HepG2 (cell line): ENCODE data around the gene SPG7. TPM values are rescaled to one million over a fixed set of nuclear protein-coding genes. Genes with fewer than 3 reads are reported as not detected.

Source experiments
- CHCHD3 ChIP-seq: sonication (generic); formaldehyde crosslinking; IDR thresholded peaks from 2 replicates; pipeline ENCODE4 v1.8.0; 2022; ENCODE audit warnings: mild to moderate bottlenecking, missing genetic modification reagents, moderate library complexity
- ELF1 ChIP-seq: sonication (generic); formaldehyde crosslinking; IDR thresholded peaks from 2 replicates; pipeline ENCODE4 v1.4.0; 2020; ENCODE audit warnings: missing genetic modification reagents
- ELK4 ChIP-seq: sonication (generic); formaldehyde crosslinking; IDR thresholded peaks from 2 replicates; pipeline ENCODE4 v1.9.0; 2021; ENCODE audit warnings: missing genetic modification reagents, borderline replicate concordance
- FOXA1 ChIP-seq, 2 experiments: fragments of 450-650 bp in 1 of 2; sonication (generic) in 1 of 2; formaldehyde crosslinking in 1 of 2; IDR thresholded peaks; 2 replicates each; pipeline versions ENCODE4 v1.4.0 to v1.6.1; 2016 to 2020; ENCODE audit warnings: missing genetic modification reagents in 1 of 2
- HNRNPL ChIP-seq: fragments of 200-400 bp; formaldehyde crosslinking; IDR thresholded peaks from 2 replicates; pipeline ENCODE4 v1.6.1; 2017; ENCODE audit warnings: mild to moderate bottlenecking, low read depth, low read length
- IKZF1 ChIP-seq: fragments of 450-650 bp; IDR thresholded peaks from 2 replicates; pipeline ENCODE4 v1.7.1; 2016
- IKZF4 ChIP-seq: sonication (generic); formaldehyde crosslinking; IDR thresholded peaks from 2 replicates; pipeline ENCODE4 v1.5.1; 2020; ENCODE audit warnings: borderline replicate concordance, mild to moderate bottlenecking, low read depth, missing genetic modification reagents; ENCODE audit errors: not compliant biosample characterization
- MBD4 ChIP-seq: IDR thresholded peaks from 2 replicates; pipeline ENCODE4 v1.6.1; 2012; ENCODE audit warnings: low read length, inconsistent platforms, borderline replicate concordance
- NR2F1 ChIP-seq, 2 experiments: fragments of 450-650 bp in 1 of 2; formaldehyde crosslinking in 1 of 2; IDR thresholded peaks; 2 replicates each; pipeline versions ENCODE4 v1.5.0 to v1.6.1; 2016 to 2020; ENCODE audit warnings: mild to moderate bottlenecking in 1 of 2, missing compliant biosample characterization in 1 of 2, missing genetic modification reagents in 1 of 2, moderate library complexity in 1 of 2
- PRMT3 ChIP-seq: sonication (generic); formaldehyde crosslinking; IDR thresholded peaks from 2 replicates; pipeline ENCODE4 v1.8.1; 2022; ENCODE audit warnings: low read depth, mild to moderate bottlenecking, moderate library complexity, missing genetic modification reagents, borderline replicate concordance
- SRSF9 ChIP-seq: fragments of 200-400 bp; formaldehyde crosslinking; IDR thresholded peaks from 2 replicates; pipeline ENCODE4 v1.6.1; 2018; ENCODE audit warnings: borderline replicate concordance, mild to moderate bottlenecking, low read depth, low read length; ENCODE audit not compliant: insufficient read depth, poor library complexity, severe bottlenecking
- STAT6 ChIP-seq: sonication (generic); formaldehyde crosslinking; IDR thresholded peaks from 2 replicates; pipeline ENCODE4 v1.4.0; 2020; ENCODE audit warnings: missing genetic modification reagents, mild to moderate bottlenecking, borderline replicate concordance
- USF2 ChIP-seq, 2 experiments: sonication (generic) in 1 of 2; formaldehyde crosslinking in 1 of 2; IDR thresholded peaks; 2 replicates each; pipeline versions ENCODE4 v1.5.1 to v1.6.1; 2011 to 2020; ENCODE audit warnings: borderline replicate concordance in 1 of 2, low read depth in 1 of 2, low read length in 1 of 2, mild to moderate bottlenecking in 1 of 2, missing genetic modification reagents in 1 of 2, moderate library complexity in 1 of 2
- ZBTB14 ChIP-seq: sonication (generic); formaldehyde crosslinking; IDR thresholded peaks from 2 replicates; pipeline ENCODE4 v1.4.0; 2020; ENCODE audit warnings: missing genetic modification reagents
- ZFP90 ChIP-seq: sonication (generic); formaldehyde crosslinking; IDR thresholded peaks from 2 replicates; pipeline ENCODE4 v1.8.0; 2022; ENCODE audit warnings: missing genetic modification reagents, mild to moderate bottlenecking, inconsistent platforms, borderline replicate concordance
- ZNF20 ChIP-seq: sonication (generic); formaldehyde crosslinking; IDR thresholded peaks from 2 replicates; pipeline ENCODE4 v1.4.0; 2020; ENCODE audit warnings: mild to moderate bottlenecking, moderate library complexity, missing genetic modification reagents
- ZNF33B ChIP-seq: sonication (generic); formaldehyde crosslinking; IDR thresholded peaks from 2 replicates; pipeline ENCODE4 v1.5.1; 2020; ENCODE audit warnings: mild to moderate bottlenecking, missing genetic modification reagents
- ZNF510 ChIP-seq: sonication (generic); formaldehyde crosslinking; IDR thresholded peaks from 2 replicates; pipeline ENCODE4 v1.4.0; 2020; ENCODE audit warnings: low read depth, mild to moderate bottlenecking, missing genetic modification reagents
- polyA plus RNA-seq, 8 experiments: library from polyadenylated mRNA; depleted of rRNA in 3 of 8; stranded (reverse) in 7 of 8; unstranded in 1 of 8; fragments of >200 nt; fragmentation: Illumina TruSeq in 4 of 8; extraction: Trizol in 4 of 8; gene quantifications; 2 replicates each; pipeline versions ENCODE4 v1.2.1 to v1.2.3, GENCODE V29; 2011 to 2016; ENCODE audit warnings: low read depth in 4 of 8, missing spikeins in 1 of 8, mixed read lengths in 1 of 8; ENCODE audit not compliant: insufficient read depth in 1 of 8
- total RNA-seq, 5 experiments: library from RNA; depleted of rRNA; stranded (reverse); fragments of >200 nt; fragmentation: Illumina TruSeq; extraction: Trizol; gene quantifications; 2 replicates each; pipeline ENCODE4 v1.2.3, GENCODE V29; 2016; ENCODE audit warnings: low read depth in 1 of 5
- TF ChIP-seq, protein P1 (sequence below): IDR thresholded peaks from 2 replicates; pipeline ENCODE4 v1.6.1; 2016; ENCODE audit warnings: missing biosample characterization, missing genetic modification reagents, low read depth

Gene SPG7
- total and polyA plus RNA-seq, 2 of the 13 experiments (the other 11 are each of a cell fraction or from before 2014, with no cell fraction given) = 66.0 to 136 TPM

DNA sequence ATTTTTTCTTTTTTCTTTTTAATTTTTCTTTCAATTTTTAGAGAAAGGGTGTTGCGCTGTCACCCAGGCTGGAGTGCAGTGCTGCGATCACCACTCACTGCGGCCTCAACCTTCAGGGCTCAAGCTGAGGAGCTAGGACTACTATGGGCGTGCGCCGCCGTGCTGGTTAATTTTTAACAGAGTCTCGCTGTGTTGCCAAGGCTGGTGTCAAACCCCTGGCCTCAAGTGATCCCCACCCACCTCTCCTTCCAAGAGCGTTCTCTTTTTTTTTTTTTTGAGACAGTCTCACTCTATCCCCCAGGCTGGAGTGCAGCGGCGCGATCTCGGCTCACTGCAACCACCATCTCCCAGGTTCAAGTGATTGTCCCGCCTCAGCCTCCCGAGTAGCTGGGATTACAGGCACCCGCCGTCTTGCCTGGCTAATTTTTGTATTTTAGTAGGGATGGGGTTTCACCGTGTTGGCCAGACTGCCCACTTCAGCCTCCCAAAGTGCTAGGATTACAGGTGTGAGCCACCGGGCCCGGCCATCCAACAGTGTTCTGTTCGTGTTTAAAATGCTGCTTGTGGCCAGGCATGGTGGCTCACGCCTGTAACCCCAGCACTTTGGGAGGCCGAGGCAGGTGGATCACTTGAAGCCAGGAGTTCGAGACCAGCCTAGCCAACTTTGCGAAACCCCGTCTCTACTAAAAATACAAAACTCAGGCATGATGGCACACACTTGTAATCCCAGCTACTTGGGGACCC lies 37.8 kb downstream of the SPG7 start (continued):
- TF ChIP-seq SRSF9 = no peak
- no peak for TF ChIP-seq ZBTB14 (CRISPR knock-in tag)
- TF ChIP-seq ELF1 = no peak
- no peak for TF ChIP-seq CHCHD3
- no peak for TF ChIP-seq USF2 (IDR thresholded peaks at IDR 0.05; ENCODE audit: low read depth, low read length)
- no peak for TF ChIP-seq USF2 (CRISPR knock-in tag; IDR thresholded peaks at IDR 0.05; ENCODE audit: borderline replicate concordance)
- no peak for TF ChIP-seq NR2F1 (CRISPR knock-in tag; IDR thresholded peaks at IDR 0.05)
- no peak for TF ChIP-seq ZFP90 (CRISPR knock-in tag)
- no peak for TF ChIP-seq ZNF510 (CRISPR knock-in tag)
- TF ChIP-seq IKZF4 (CRISPR knock-in tag) = no peak
- no peak for TF ChIP-seq FOXA1 (IDR thresholded peaks at IDR 0.05)
- TF ChIP-seq FOXA1 (CRISPR knock-in tag; IDR thresholded peaks at IDR 0.05) = no peak
- TF ChIP-seq ELK4 = no peak
- TF ChIP-seq STAT6 (CRISPR knock-in tag) = no peak
- TF ChIP-seq ZNF20 (CRISPR knock-in tag) = no peak
- no peak for TF ChIP-seq PRMT3 (CRISPR knock-in tag)
- no peak for TF ChIP-seq HNRNPL
- TF ChIP-seq, protein P1, sequence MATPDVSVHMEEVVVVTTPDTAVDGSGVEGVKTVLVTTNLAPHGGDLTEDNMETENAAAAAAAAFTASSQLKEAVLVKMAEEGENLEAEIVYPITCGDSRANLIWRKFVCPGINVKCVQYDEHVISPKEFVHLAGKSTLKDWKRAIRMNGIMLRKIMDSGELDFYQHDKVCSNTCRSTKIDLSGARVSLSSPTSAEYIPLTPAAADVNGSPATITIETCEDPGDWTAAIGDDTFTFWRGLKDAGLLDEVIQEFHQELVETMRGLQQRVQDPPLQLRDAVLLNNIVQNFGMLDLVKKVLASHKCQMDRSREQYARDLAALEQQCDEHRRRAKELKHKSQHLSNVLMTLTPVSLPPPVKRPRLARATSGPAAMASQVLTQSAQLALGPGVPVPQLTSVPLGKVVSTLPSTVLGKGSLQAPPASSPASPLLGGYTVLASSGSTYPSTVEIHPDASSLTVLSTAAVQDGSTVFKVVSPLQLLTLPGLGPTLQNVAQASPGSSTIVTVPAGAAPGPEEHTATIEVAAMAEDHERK (CRISPR knock-in tag) = no peak
- TF ChIP-seq MBD4 = no peak
- no peak for TF ChIP-seq IKZF1
- no peak for TF ChIP-seq ZNF33B (CRISPR knock-in tag)
